Thymus (tissue), 11 donors: ENCODE results near the gene MRE11. TPM values are rescaled to one million over a fixed set of nuclear protein-coding genes. Genes with fewer than 3 reads are reported as not detected.

ENCODE experiments used
- DNase-seq, 9 donors: peaks; one replicate each; pipeline ENCODE4 v3.0.0-alpha.2; 2013; ENCODE audit warnings: low spot score in 9 of 9, low read depth in 6 of 9, missing footprints in 1 of 9
- H3K27ac ChIP-seq, 2 donors: one replicate each; pipeline ENCODE4 v1.5.1; 2013; ENCODE audit warnings: control low read depth in 1 of 2, low read depth in 1 of 2, low read length in 1 of 2, mild to moderate bottlenecking in 1 of 2, moderate library complexity in 1 of 2
- H3K27me3 ChIP-seq, 2 donors: one replicate each; pipeline ENCODE4 v1.5.1; 2013; ENCODE audit warnings: low read length in 1 of 2; ENCODE audit not compliant: control insufficient read depth in 2 of 2, insufficient read depth in 1 of 2
- H3K36me3 ChIP-seq, 2 donors: one replicate each; pipeline ENCODE4 v1.5.1; 2013; ENCODE audit warnings: low read length in 1 of 2, mild to moderate bottlenecking in 1 of 2, moderate library complexity in 1 of 2; ENCODE audit not compliant: control insufficient read depth in 2 of 2, insufficient read depth in 2 of 2
- H3K4me1 ChIP-seq, 2 donors: one replicate each; pipeline ENCODE4 v1.5.1; 2013; ENCODE audit warnings: low read length in 2 of 2; ENCODE audit not compliant: control insufficient read depth in 2 of 2, insufficient read depth in 2 of 2
- H3K4me3 ChIP-seq, 2 donors: one replicate each; pipeline ENCODE4 v1.5.1; 2013; ENCODE audit warnings: low read length in 2 of 2, control low read depth in 1 of 2, mild to moderate bottlenecking in 1 of 2
- H3K9me3 ChIP-seq, 2 donors: one replicate each; pipeline ENCODE4 v1.5.1; 2013; ENCODE audit warnings: low read length in 1 of 2, mild to moderate bottlenecking in 1 of 2; ENCODE audit not compliant: control insufficient read depth in 2 of 2, insufficient read depth in 1 of 2
- WGBS: extraction: QIAGEN DNeasy Blood & Tissue Kit; methylation state at CpG from one replicate; pipeline ENCODE4 v1.1.7; 2013; 5-methylcytosine and 5-hydroxymethylcytosine counted together
- polyA plus RNA-seq: library from polyadenylated mRNA; stranded (reverse); fragments of 200-250 nt; gene quantifications from one replicate; pipeline ENCODE4 v1.2.3, GENCODE V29; 2013
- total RNA-seq: library from RNA; stranded (reverse); fragments of 120-200 nt; gene quantifications from one replicate; pipeline ENCODE4 v1.2.4, GENCODE V29; 2013
- donor health status: healthy.

The MRE11 gene
- total and polyA plus RNA-seq, 2 donors = 11.7 to 26.8 TPM

- H3K27me3 ChIP-seq = no peaks in the 10 kb centered on the region
- peaks cover 8 to 29% of the 10 kb centered on the region in 2 donors for H3K36me3 ChIP-seq
- DNase-seq = no peak
- no peaks in the 10 kb centered on the region for H3K9me3 ChIP-seq
- H3K27ac ChIP-seq = no peak overlapping the region
- 96% methylated on average over 2 of the region's 2 CpGs for WGBS
- no peak overlapping the region for H3K4me3 ChIP-seq
- H3K4me1 ChIP-seq = no peaks in the 10 kb centered on the region
Measured at GRCh38 chr11:94449437-94449836, 44.2 kb downstream of the MRE11 start.

GRCh38 chr11:94449029-94449428 lies 44.6 kb downstream of the MRE11 start:
- no peak for DNase-seq
- Histone ChIP-seq H3K4me3 (no peak overlapping the region), H3K9me3 (no peaks in the 10 kb centered on the region), H3K27me3 (no peaks in the 10 kb centered on the region), H3K4me1 (no peaks in the 10 kb centered on the region), H3K36me3 (peaks cover 9 to 33% of the 10 kb centered on the region in 2 donors), H3K27ac (no peak overlapping the region)
- WGBS = 100% methylated on average over 1 of the region's 1 CpG

- Histone ChIP-seq H3K4me1 (no peaks in the 10 kb centered on the region), H3K27ac (no peak overlapping the region), H3K36me3 (peaks cover 11 to 49% of the 10 kb centered on the region in 2 donors), H3K9me3 (no peaks in the 10 kb centered on the region), H3K27me3 (no peaks in the 10 kb centered on the region), H3K4me3 (no peak overlapping the region)
- WGBS = 97% methylated on average over 4 of the region's 4 CpGs
- no peak for DNase-seq
Measured at GRCh38 chr11:94447149-94447548, 46.5 kb downstream of the MRE11 start.

- DNase-seq = no peak
- 97% methylated on average over 1 of the region's 1 CpG for WGBS
- Histone ChIP-seq H3K36me3 (peaks cover 11 to 56% of the 10 kb centered on the region in 2 donors), H3K27me3 (no peaks in the 10 kb centered on the region), H3K27ac (no peak overlapping the region), H3K9me3 (no peaks in the 10 kb centered on the region), H3K4me1 (no peaks in the 10 kb centered on the region), H3K4me3 (no peak overlapping the region)
Measured at GRCh38 chr11:94445641-94446040, 48.0 kb downstream of the MRE11 start.

GRCh38 chr11:94433049-94433448 lies 60.6 kb downstream of the MRE11 start:
- Histone ChIP-seq H3K4me3 (no peak overlapping the region), H3K27me3 (no peaks in the 10 kb centered on the region), H3K9me3 (peaks cover 0 to 1% of the 10 kb centered on the region in 2 donors), H3K4me1 (no peaks in the 10 kb centered on the region), H3K36me3 (peaks cover 26 to 43% of the 10 kb centered on the region in 2 donors), H3K27ac (no peak overlapping the region)
- 98% methylated on average over 1 of the region's 1 CpG for WGBS
- DNase-seq = no peak

- H3K4me1 ChIP-seq = no peaks in the 10 kb centered on the region
- H3K27me3 ChIP-seq = no peaks in the 10 kb centered on the region
- no peak overlapping the region for H3K4me3 ChIP-seq
- H3K27ac ChIP-seq = no peak overlapping the region
- over 99% methylated on average over 2 of the region's 2 CpGs for WGBS
- H3K9me3 ChIP-seq = peaks cover 0 to 1% of the 10 kb centered on the region in 2 donors
- DNase-seq = no peak
- peaks cover 29 to 41% of the 10 kb centered on the region in 2 donors for H3K36me3 ChIP-seq
Measured at GRCh38 chr11:94424662-94425061, 69.0 kb downstream of the MRE11 start.

- H3K27me3 ChIP-seq = no peaks in the 10 kb centered on the region
- no peak overlapping the region for H3K4me3 ChIP-seq
- H3K27ac ChIP-seq = no peak overlapping the region
- H3K36me3 ChIP-seq = peaks cover 23 to 35% of the 10 kb centered on the region in 2 donors
- H3K9me3 ChIP-seq = peaks cover 0 to 1% of the 10 kb centered on the region in 2 donors
- no peak for DNase-seq
- no peaks in the 10 kb centered on the region for H3K4me1 ChIP-seq
- 76% methylated on average over 2 of the region's 2 CpGs for WGBS
Measured at GRCh38 chr11:94424011-94424410, 69.6 kb downstream of the MRE11 start.

GRCh38 chr11:94423507-94423906 lies 70.1 kb downstream of the MRE11 start:
- Histone ChIP-seq H3K27ac (no peak overlapping the region), H3K36me3 (peaks cover 21 to 30% of the 10 kb centered on the region in 2 donors), H3K4me1 (no peaks in the 10 kb centered on the region), H3K27me3 (no peaks in the 10 kb centered on the region), H3K9me3 (peaks cover 0 to under 1% of the 10 kb centered on the region in 2 donors), H3K4me3 (no peak overlapping the region)
- WGBS = 98% methylated on average over 3 of the region's 3 CpGs
- no peak for DNase-seq

GRCh38 chr11:94418123-94418765 lies 75.4 kb downstream of the MRE11 start:
- H3K36me3 ChIP-seq = peaks cover under 1 to 7% of the 10 kb centered on the region in 2 donors
- 96% methylated on average over 3 of the region's 3 CpGs for WGBS

More at GRCh38 chr11:94418123-94418765, 75.4 kb downstream of the MRE11 start:
- no peak overlapping the region for H3K4me3 ChIP-seq
- no peak for DNase-seq
- H3K9me3 ChIP-seq = no peaks in the 10 kb centered on the region
- H3K4me1 ChIP-seq = no peaks in the 10 kb centered on the region
- H3K27me3 ChIP-seq = no peaks in the 10 kb centered on the region
- H3K27ac ChIP-seq = no peak overlapping the region
